Body of pancreas (tissue), 4 donors: ENCODE results near the gene SCNN1A. TPM values are rescaled to one million over a fixed set of nuclear protein-coding genes. Genes with fewer than 3 reads are reported as not detected.

ENCODE experiments used
- ATAC-seq: fragments of 150-250 bp; one replicate; pipeline ENCODE4 v1.9.1; 2016
- DNase-seq, 4 donors: peaks; one replicate each; pipeline ENCODE4 v3.0.0-alpha.2; 2019
- H3K27ac ChIP-seq, 4 donors: fragments of 200-600 bp; sonication (generic); 1 replicate in 3 of 4; 2 replicates in 1 of 4; pipeline versions ENCODE4 v1.5.1 to v1.6.1; 2016 to 2019; ENCODE audit warnings: mild to moderate bottlenecking in 1 of 4, mixed read lengths in 1 of 4, moderate library complexity in 1 of 4
- H3K27me3 ChIP-seq, 2 donors: fragments of 200-600 bp; sonication (generic); one replicate each; pipeline ENCODE4 v1.6.0; 2016; ENCODE audit warnings: mild to moderate bottlenecking in 1 of 2
- H3K36me3 ChIP-seq, 2 donors: fragments of 200-600 bp; sonication (generic); replicated peaks in 1 of 2; 2 replicates each; pipeline ENCODE4 v1.5.1; 2016; ENCODE audit warnings: low read depth in 2 of 2; ENCODE audit not compliant: insufficient read depth in 1 of 2
- H3K4me1 ChIP-seq: fragments of 200-600 bp; sonication (generic); one replicate; pipeline ENCODE4 v1.6.0; 2016
- H3K4me3 ChIP-seq, 2 donors: fragments of 200-600 bp; sonication (generic); 1 replicate in 1 of 2; 2 replicates in 1 of 2; pipeline ENCODE4 v1.5.1; 2016 to 2019
- H3K9me3 ChIP-seq, 3 donors: fragments of 200-600 bp; sonication (generic); 1 replicate in 2 of 3; 2 replicates in 1 of 3; pipeline ENCODE4 v1.5.1; 2016
- POLR2A ChIP-seq, 3 donors: fragments of 450-650 bp; IDR thresholded peaks; one replicate each; pipeline ENCODE4 v1.6.1; 2016; ENCODE audit warnings: antibody characterized with exemption in 3 of 3, mild to moderate bottlenecking in 2 of 3
- WGBS, 2 donors: methylation state at CpG; one replicate each; pipeline ENCODE4 v1.1.5; 2017; 5-methylcytosine and 5-hydroxymethylcytosine counted together
- intact Hi-C: fragments of 100-400 bp; cut with DNase I; formaldehyde crosslinking; loops from one replicate; pipeline ENCODE4 v1.15.1; 2023
- total RNA-seq, 2 donors: library from RNA; depleted of rRNA; stranded (reverse); fragments of >200 nt; gene quantifications; one replicate each; pipeline ENCODE4 v1.1.0, GENCODE V29; 2016
- TF ChIP-seq, protein P1 (sequence below), 7 experiments: fragments of 450-650 bp in 4 of 7; fragments of 200-600 bp in 3 of 7; sonication (generic) in 3 of 7; IDR thresholded peaks; one replicate each; pipeline ENCODE4 v1.5.1; 2016 to 2019; ENCODE audit warnings: antibody characterized with exemption in 7 of 7

Gene SCNN1A
- total RNA-seq, 2 donors from 2014 or later = 62.5 to 112 TPM

DNA sequence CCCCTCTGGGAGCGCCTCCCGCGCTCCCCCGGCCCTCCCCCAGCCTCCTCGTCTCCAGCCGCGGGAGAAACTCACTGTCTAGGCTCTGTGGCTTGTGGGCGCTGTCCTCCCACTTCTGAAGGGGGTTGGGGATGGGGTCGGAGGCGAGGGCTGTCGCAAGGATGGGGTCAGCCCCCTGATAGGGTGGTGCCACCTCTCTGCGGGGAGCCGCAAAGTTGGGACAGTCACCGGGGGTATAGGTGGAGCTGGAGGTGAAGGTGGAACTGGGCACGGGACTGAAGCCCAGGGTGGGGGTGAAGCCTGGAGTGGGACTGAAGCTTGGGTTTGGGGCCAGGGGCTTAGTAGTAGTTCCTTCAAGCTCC is 45.7 kb downstream of the SCNN1A start:
- TF ChIP-seq, protein P1, sequence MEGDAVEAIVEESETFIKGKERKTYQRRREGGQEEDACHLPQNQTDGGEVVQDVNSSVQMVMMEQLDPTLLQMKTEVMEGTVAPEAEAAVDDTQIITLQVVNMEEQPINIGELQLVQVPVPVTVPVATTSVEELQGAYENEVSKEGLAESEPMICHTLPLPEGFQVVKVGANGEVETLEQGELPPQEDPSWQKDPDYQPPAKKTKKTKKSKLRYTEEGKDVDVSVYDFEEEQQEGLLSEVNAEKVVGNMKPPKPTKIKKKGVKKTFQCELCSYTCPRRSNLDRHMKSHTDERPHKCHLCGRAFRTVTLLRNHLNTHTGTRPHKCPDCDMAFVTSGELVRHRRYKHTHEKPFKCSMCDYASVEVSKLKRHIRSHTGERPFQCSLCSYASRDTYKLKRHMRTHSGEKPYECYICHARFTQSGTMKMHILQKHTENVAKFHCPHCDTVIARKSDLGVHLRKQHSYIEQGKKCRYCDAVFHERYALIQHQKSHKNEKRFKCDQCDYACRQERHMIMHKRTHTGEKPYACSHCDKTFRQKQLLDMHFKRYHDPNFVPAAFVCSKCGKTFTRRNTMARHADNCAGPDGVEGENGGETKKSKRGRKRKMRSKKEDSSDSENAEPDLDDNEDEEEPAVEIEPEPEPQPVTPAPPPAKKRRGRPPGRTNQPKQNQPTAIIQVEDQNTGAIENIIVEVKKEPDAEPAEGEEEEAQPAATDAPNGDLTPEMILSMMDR (IDR thresholded peaks at IDR 0.05) = no peak
- no peak for TF ChIP-seq POLR2A (IDR thresholded peaks at IDR 0.05)
- Histone ChIP-seq H3K27ac (no peak overlapping the region), H3K9me3 (no peaks in the 10 kb centered on the region), H3K4me1 (peaks cover 34% of the 10 kb centered on the region), H3K27me3 (no peaks in the 10 kb centered on the region), H3K36me3 (peaks cover 20 to 45% of the 10 kb centered on the region in 2 donors), H3K4me3 (no peak overlapping the region)
- DNase-seq (no peak), ATAC-seq (no peak)
- intact Hi-C loops = loop anchor here (5.0 kb wide), 1 partner anchor 43 kb away; no protein-coding TSS in a partner anchor
- WGBS, 2 donors = 88 to 89% methylated on average over 13 to 15 of the region's 15 CpGs

DNA sequence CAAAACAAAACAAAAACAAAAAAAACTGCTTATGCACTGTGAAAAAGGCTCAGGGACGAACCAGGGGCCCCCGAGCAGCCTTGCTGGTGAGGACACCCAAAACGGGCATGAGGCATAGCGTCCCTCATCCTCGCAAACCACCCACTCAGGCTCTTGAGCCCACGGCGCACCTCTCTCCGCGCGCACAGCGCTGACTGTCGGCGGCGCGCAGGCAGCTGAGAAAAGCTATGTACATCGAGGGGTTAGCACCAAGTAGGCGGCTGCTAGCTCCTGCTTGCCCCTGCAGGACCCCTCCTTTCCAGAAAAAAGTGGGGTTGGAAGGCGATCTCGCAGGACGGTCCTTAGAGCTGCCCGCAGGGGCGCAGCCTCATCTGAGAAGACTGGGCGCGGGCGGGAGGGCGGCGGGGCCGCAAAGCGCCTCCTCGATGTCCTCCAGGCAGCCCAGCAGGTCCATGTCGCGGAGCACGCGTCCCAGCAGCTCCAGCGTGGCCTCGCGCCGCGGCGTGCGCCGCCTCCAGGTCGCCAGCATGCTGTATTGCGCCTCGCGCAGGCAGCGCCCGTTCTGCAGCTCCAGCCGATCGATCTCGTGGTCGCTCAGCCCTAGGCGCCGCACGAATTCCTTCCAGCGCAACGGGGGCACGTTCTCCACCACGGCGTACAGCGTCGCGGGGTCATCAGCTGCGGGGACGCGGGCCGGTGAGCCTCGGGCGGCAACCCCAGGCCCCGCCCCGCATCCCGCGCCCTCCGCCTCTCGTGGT is 46.2 kb downstream of the SCNN1A start:
- Histone ChIP-seq H3K4me1 (peaks cover 33% of the 10 kb centered on the region), H3K27me3 (no peaks in the 10 kb centered on the region), H3K4me3 (no peak overlapping the region), H3K9me3 (no peaks in the 10 kb centered on the region), H3K36me3 (peaks cover 20 to 45% of the 10 kb centered on the region in 2 donors), H3K27ac (no peak overlapping the region)
- TF ChIP-seq POLR2A (IDR thresholded peaks at IDR 0.05) = no peak
- TF ChIP-seq, protein P1 (IDR thresholded peaks at IDR 0.05) = no peak
- 90 to 91% methylated on average over 45 to 63 of the region's 75 CpGs for WGBS, 2 donors
- ATAC-seq (no peak), DNase-seq (no peak)
- intact Hi-C loops = loop anchor here (5.0 kb wide), 1 partner anchor 43 kb away; no protein-coding TSS in a partner anchor

DNA sequence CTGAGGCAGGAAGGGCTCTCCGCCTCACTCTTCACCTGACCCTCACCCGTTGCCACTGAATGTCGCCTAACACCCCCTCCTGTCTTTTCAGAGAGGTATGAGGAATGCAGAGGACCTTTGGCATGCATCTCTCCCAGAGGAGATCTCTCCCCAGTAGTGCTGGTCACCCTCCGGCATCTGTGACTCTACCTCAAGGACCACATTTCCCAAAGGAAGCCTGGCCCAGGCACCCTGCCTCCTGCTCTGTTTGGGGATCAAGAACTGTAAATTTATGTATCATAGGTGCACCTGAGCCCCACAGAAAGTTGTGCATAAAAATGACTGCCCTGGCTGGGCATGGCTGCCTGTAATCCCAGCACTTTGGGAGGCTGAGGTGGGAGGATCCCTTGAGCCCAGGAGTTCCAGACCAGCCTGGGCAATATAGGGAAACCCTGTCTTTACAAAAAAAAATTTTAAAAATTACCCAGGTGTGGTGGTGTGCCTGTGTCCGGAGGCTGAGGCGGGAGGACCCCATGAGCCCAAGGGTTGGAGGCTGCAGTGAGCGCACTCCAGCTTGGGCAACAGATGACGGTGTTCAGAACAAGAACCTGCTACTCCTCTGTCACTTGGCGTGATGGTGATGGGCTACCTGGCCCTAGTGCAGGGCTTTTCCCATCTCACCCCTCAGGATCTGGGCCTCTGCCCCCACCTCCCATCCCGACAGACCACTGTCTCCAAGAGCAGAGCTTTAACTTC is 47.2 kb downstream of the SCNN1A start:
- DNase-seq (no peak), ATAC-seq (no peak)
- no peak for TF ChIP-seq POLR2A (IDR thresholded peaks at IDR 0.05)
- TF ChIP-seq, protein P1 (IDR thresholded peaks at IDR 0.05) = no peak
- peaks cover 20 to 40% of the 10 kb centered on the region in 2 donors for H3K36me3 ChIP-seq
- intact Hi-C loops = loop anchor here (5.0 kb wide), 1 partner anchor 44 kb away; no protein-coding TSS in a partner anchor
- no peaks in the 10 kb centered on the region for H3K9me3 ChIP-seq
- WGBS, 2 donors = 83 to 92% methylated on average over 8 to 10 of the region's 10 CpGs
- no peak overlapping the region for H3K4me3 ChIP-seq
- H3K27me3 ChIP-seq = no peaks in the 10 kb centered on the region
- no peak overlapping the region for H3K27ac ChIP-seq
- peaks cover 31% of the 10 kb centered on the region for H3K4me1 ChIP-seq

GRCh38 chr12:6327229-6328041 is 47.9 kb downstream of the SCNN1A start:
- peaks cover 37% of the 10 kb centered on the region for H3K4me1 ChIP-seq
- WGBS, 2 donors = 81 to 86% methylated on average over 31 to 33 of the region's 33 CpGs
- no peak overlapping the region for H3K4me3 ChIP-seq
- DNase-seq (no peak), ATAC-seq (no peak)
- no peaks in the 10 kb centered on the region for H3K9me3 ChIP-seq
- no peaks in the 10 kb centered on the region for H3K27me3 ChIP-seq
- TF ChIP-seq, protein P1 (IDR thresholded peaks at IDR 0.05) = no peak
- TF ChIP-seq POLR2A (IDR thresholded peaks at IDR 0.05) = peak in 1 of 3 donors; percentile 8
- peak overlapping the region in 1 of 4 donors; percentile 6 for H3K27ac ChIP-seq
- intact Hi-C loops = loop anchor here (5.0 kb wide), 1 partner anchor 45 kb away; no protein-coding TSS in a partner anchor
- H3K36me3 ChIP-seq = peaks cover 20 to 34% of the 10 kb centered on the region in 2 donors
